Mesendoderm (in vitro differentiated cells): ENCODE data around the gene ZNF529.

Experiments used
- DNase-seq: peaks from one replicate; pipeline ENCODE4 v3.0.0; 2013
- H2AK5ac ChIP-seq: 2 replicates; pipeline ENCODE4 v1.6.1; 2013; ENCODE audit warnings: low read length, inconsistent platforms
- H2BK120ac ChIP-seq: 2 replicates; pipeline ENCODE4 v1.6.1; 2013; ENCODE audit warnings: low read depth, mild to moderate bottlenecking, low read length, moderate library complexity, mixed read lengths
- H2BK15ac ChIP-seq: replicated peaks from 2 replicates; pipeline ENCODE4 v1.6.1; 2013; ENCODE audit warnings: low read depth, mild to moderate bottlenecking, moderate library complexity
- H2BK5ac ChIP-seq: 2 replicates; pipeline ENCODE4 v1.6.1; 2013; ENCODE audit warnings: low read length, inconsistent platforms
- H3K18ac ChIP-seq: 2 replicates; pipeline ENCODE4 v1.6.1; 2013; ENCODE audit warnings: mild to moderate bottlenecking, low read length, mixed read lengths
- H3K23ac ChIP-seq: one replicate; pipeline ENCODE4 v1.6.1; 2013; ENCODE audit warnings: low read length
- H3K27ac ChIP-seq: 2 replicates; pipeline ENCODE4 v1.5.1; 2013; ENCODE audit warnings: low read depth, mild to moderate bottlenecking, inconsistent platforms, low read length, moderate library complexity
- H3K27me3 ChIP-seq: 2 replicates; pipeline ENCODE4 v1.6.1; 2013; ENCODE audit warnings: low read length, control low read depth, mild to moderate bottlenecking, inconsistent platforms; ENCODE audit not compliant: insufficient read depth, poor library complexity
- H3K36me3 ChIP-seq: 2 replicates; pipeline ENCODE4 v1.6.1; 2013; ENCODE audit warnings: low read length, inconsistent platforms; ENCODE audit not compliant: control insufficient read depth, insufficient read depth
- H3K4ac ChIP-seq: one replicate; pipeline ENCODE4 v1.6.1; 2013; ENCODE audit warnings: low read depth, mild to moderate bottlenecking, low read length, moderate library complexity
- H3K4me1 ChIP-seq: 2 replicates; pipeline ENCODE4 v1.6.1; 2013; ENCODE audit warnings: low read depth, low read length, inconsistent platforms; ENCODE audit not compliant: control insufficient read depth
- H3K4me2 ChIP-seq: 2 replicates; pipeline ENCODE4 v1.6.1; 2013; ENCODE audit warnings: low read length
- H3K4me3 ChIP-seq: 2 replicates; pipeline ENCODE4 v1.5.1; 2013; ENCODE audit warnings: mild to moderate bottlenecking, low read length
- H3K56ac ChIP-seq: one replicate; pipeline ENCODE4 v1.6.1; 2013; ENCODE audit warnings: low read length
- H3K79me1 ChIP-seq: 2 replicates; pipeline ENCODE4 v1.6.1; 2013; ENCODE audit warnings: low read length, inconsistent platforms
- H3K79me2 ChIP-seq: 2 replicates; pipeline ENCODE4 v1.6.1; 2013; ENCODE audit warnings: mild to moderate bottlenecking, low read length; ENCODE audit not compliant: control insufficient read depth, insufficient read depth
- H3K9ac ChIP-seq: 2 replicates; pipeline ENCODE4 v1.6.1; 2013; ENCODE audit warnings: low read length, inconsistent platforms
- H4K5ac ChIP-seq: one replicate; pipeline ENCODE4 v1.6.1; 2013; ENCODE audit warnings: low read length
- H4K8ac ChIP-seq: one replicate; pipeline ENCODE4 v1.6.1; 2013; ENCODE audit warnings: low read depth, mild to moderate bottlenecking, control low read depth, low read length, moderate library complexity
- WGBS: extraction: QIAGEN DNeasy Blood & Tissue Kit; methylation state at CpG from one replicate; pipeline ENCODE4 v1.1.7; 2013; ENCODE audit warnings: low lambda C conversion rate, missing lambda C conversion rate; ENCODE audit not compliant: insufficient coverage; ENCODE audit errors: extremely low coverage; 5-methylcytosine and 5-hydroxymethylcytosine counted together

The ZNF529 gene

GRCh38 chr19:36527341-36527740 is 45.8 kb downstream of the ZNF529 start:
- H2BK15ac ChIP-seq, result no peak overlapping the region
- no peak overlapping the region for H3K4ac ChIP-seq
- H3K79me1 ChIP-seq, result peaks cover 7% of the 10 kb centered on the region
- no peak overlapping the region for H2BK120ac ChIP-seq
- peaks cover 35% of the 10 kb centered on the region for H3K79me2 ChIP-seq
- no CpG with 5 or more reads among the region's 5 CpGs for WGBS
- peaks cover 4% of the 10 kb centered on the region for H3K4me1 ChIP-seq
- no peak overlapping the region for H3K18ac ChIP-seq
- no peaks in the 10 kb centered on the region for H3K27me3 ChIP-seq
- no peak overlapping the region for H2BK5ac ChIP-seq
- no peak overlapping the region for H4K5ac ChIP-seq
- peak overlapping the region; percentile 80 for H3K56ac ChIP-seq
- H2AK5ac ChIP-seq, result no peak overlapping the region
- H3K9ac ChIP-seq, result peak overlapping the region; percentile 100
- no peak overlapping the region for H4K8ac ChIP-seq
- peak overlapping the region; percentile 56 for H3K4me2 ChIP-seq
- no peak overlapping the region for H3K27ac ChIP-seq
- peak overlapping the region; percentile 98 for H3K4me3 ChIP-seq
- no peak overlapping the region for H3K23ac ChIP-seq
- DNase-seq, result peak; percentile 30
- H3K36me3 ChIP-seq, result peaks cover 6% of the 10 kb centered on the region

DNA sequence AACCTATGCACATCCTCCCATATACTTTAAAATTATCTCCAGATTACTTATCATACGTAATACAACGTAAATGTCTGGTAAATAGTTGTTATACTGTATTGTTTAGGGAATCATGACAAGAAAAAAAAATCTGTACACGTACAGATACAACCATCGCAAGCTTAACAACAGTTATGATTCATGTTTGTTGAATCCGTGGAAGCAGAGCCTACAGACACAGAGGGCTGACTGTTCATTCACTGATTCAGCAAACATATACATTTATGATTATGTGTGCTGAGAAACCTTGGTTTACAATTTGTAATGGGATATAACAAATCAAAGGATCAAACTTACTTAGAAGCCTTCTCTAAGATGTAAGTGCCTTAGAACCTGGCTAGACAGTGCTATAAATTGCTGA is 46.5 kb downstream of the ZNF529 start:
- no CpG with 5 or more reads among the region's 5 CpGs for WGBS
- H3K4me2 ChIP-seq, result peak overlapping the region; percentile 13

DNA sequence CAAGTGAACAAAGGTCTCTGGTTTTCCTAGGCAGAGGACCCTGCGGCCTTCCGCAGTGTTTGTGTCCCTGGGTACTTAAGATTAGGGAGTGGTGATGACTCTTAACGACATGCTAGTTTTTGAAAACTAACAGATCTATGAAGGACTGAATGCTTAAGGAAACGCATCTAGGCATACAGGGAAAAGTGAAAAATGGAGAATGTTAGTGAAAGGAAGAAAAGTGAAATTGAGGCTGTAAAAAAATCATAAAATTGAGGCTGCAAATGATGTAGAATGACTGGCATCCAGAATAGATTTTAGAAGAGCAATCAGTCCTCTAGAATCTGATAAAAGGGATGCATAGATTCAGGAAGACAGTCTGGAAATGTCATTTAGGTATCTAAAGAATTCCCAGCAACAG is 48.5 kb downstream of the ZNF529 start:
- H3K79me1 ChIP-seq, result peaks cover 7% of the 10 kb centered on the region
- peaks cover 4% of the 10 kb centered on the region for H3K4me1 ChIP-seq
- no CpG with 5 or more reads among the region's 4 CpGs for WGBS
- H3K4me2 ChIP-seq, result no peak overlapping the region
- peaks cover 40% of the 10 kb centered on the region for H3K79me2 ChIP-seq
- H3K36me3 ChIP-seq, result peaks cover 6% of the 10 kb centered on the region
- no peak overlapping the region for H3K56ac ChIP-seq
- H3K27ac ChIP-seq, result no peak overlapping the region
- DNase-seq, result no peak
- H3K4me3 ChIP-seq, result no peak overlapping the region
- H3K4ac ChIP-seq, result no peak overlapping the region
- H4K8ac ChIP-seq, result no peak overlapping the region
- no peak overlapping the region for H2BK5ac ChIP-seq
- no peak overlapping the region for H3K23ac ChIP-seq
- no peak overlapping the region for H2BK120ac ChIP-seq
- no peak overlapping the region for H3K18ac ChIP-seq
- no peak overlapping the region for H4K5ac ChIP-seq
- H2BK15ac ChIP-seq, result no peak overlapping the region
- H3K27me3 ChIP-seq, result no peaks in the 10 kb centered on the region
- H2AK5ac ChIP-seq, result no peak overlapping the region
- H3K9ac ChIP-seq, result no peak overlapping the region

More for the DNA sequence above, 46.5 kb downstream of the ZNF529 start:
- Histone ChIP-seq H3K79me1 (peaks cover 7% of the 10 kb centered on the region), H3K27ac (no peak overlapping the region), H3K27me3 (no peaks in the 10 kb centered on the region), H3K23ac (no peak overlapping the region), H4K5ac (no peak overlapping the region), H2BK5ac (no peak overlapping the region), H3K4me1 (peaks cover 4% of the 10 kb centered on the region), H3K36me3 (peaks cover 6% of the 10 kb centered on the region), H3K56ac (no peak overlapping the region), H4K8ac (no peak overlapping the region), H3K79me2 (peaks cover 38% of the 10 kb centered on the region), H3K4ac (no peak overlapping the region), H3K9ac (peak overlapping the region; percentile 18), H2AK5ac (no peak overlapping the region), H3K18ac (no peak overlapping the region), H2BK15ac (no peak overlapping the region), H3K4me3 (peak overlapping the region; percentile 5), H2BK120ac (no peak overlapping the region)
- no peak for DNase-seq

GRCh38 chr19:36514012-36514612 is 59.0 kb downstream of the ZNF529 start:
- H3K36me3 ChIP-seq, result peaks cover 14% of the 10 kb centered on the region

GRCh38 chr19:36508325-36508724 is 64.8 kb downstream of the ZNF529 start:
- no peaks in the 10 kb centered on the region for H3K36me3 ChIP-seq
- DNase-seq, result peak; percentile 37
- no peak overlapping the region for H2BK5ac ChIP-seq
- H3K27ac ChIP-seq, result no peak overlapping the region
- no peak overlapping the region for H2BK120ac ChIP-seq
- H3K27me3 ChIP-seq, result no peaks in the 10 kb centered on the region
- no peak overlapping the region for H3K18ac ChIP-seq
- no peak overlapping the region for H3K23ac ChIP-seq
- no peaks in the 10 kb centered on the region for H3K79me2 ChIP-seq
- H2AK5ac ChIP-seq, result no peak overlapping the region
- WGBS, result no CpG with 5 or more reads among the region's 3 CpGs
- no peak overlapping the region for H3K56ac ChIP-seq
- H4K5ac ChIP-seq, result no peak overlapping the region
- no peak overlapping the region for H3K4ac ChIP-seq
- no peaks in the 10 kb centered on the region for H3K79me1 ChIP-seq
- H3K4me1 ChIP-seq, result no peaks in the 10 kb centered on the region
- no peak overlapping the region for H3K9ac ChIP-seq
- no peak overlapping the region for H3K4me2 ChIP-seq
- no peak overlapping the region for H2BK15ac ChIP-seq
- no peak overlapping the region for H3K4me3 ChIP-seq
- H4K8ac ChIP-seq, result no peak overlapping the region

More at GRCh38 chr19:36514012-36514612, 59.0 kb downstream of the ZNF529 start:
- Histone ChIP-seq H3K56ac (no peak overlapping the region), H3K18ac (no peak overlapping the region), H4K8ac (no peak overlapping the region), H2BK120ac (no peak overlapping the region), H3K79me1 (peaks cover 2% of the 10 kb centered on the region), H3K9ac (no peak overlapping the region), H3K4me1 (no peaks in the 10 kb centered on the region), H3K27me3 (no peaks in the 10 kb centered on the region), H3K23ac (no peak overlapping the region), H2AK5ac (no peak overlapping the region), H3K4me2 (no peak overlapping the region), H3K4ac (no peak overlapping the region), H4K5ac (no peak overlapping the region), H2BK5ac (no peak overlapping the region), H2BK15ac (no peak overlapping the region), H3K4me3 (peak overlapping the region; percentile 46), H3K27ac (no peak overlapping the region), H3K79me2 (no peaks in the 10 kb centered on the region)
- DNase-seq, result peak; percentile 54
- WGBS, result no CpG with 5 or more reads among the region's 2 CpGs

DNA sequence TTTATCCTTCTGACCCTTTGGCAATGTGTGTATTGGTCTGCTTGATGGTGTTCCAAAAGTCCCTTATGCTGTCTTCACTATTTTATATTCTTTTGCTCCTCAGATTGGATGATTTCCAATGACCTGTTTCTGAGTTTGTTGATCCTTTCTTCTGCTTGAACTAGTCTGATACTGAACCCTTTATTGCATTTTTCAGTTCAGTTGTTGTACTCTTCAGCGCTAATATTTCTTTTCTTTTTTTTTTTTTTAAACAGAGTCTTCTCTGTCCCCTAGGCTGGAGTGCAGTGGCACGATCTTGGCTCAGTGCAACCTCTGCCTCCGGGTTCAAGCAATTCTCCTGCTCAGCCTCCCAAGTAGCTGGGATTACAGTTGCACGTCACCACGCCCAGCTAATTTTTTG is 71.1 kb downstream of the ZNF529 start:
- no CpG with 5 or more reads among the region's 5 CpGs for WGBS

More for the DNA sequence above, 71.1 kb downstream of the ZNF529 start:
- Histone ChIP-seq H3K4me1 (no peaks in the 10 kb centered on the region), H3K18ac (no peak overlapping the region), H3K4me2 (no peak overlapping the region), H2AK5ac (no peak overlapping the region), H3K36me3 (no peaks in the 10 kb centered on the region), H3K27me3 (no peaks in the 10 kb centered on the region), H2BK5ac (no peak overlapping the region), H3K4ac (no peak overlapping the region), H3K4me3 (no peak overlapping the region), H3K9ac (no peak overlapping the region), H4K5ac (no peak overlapping the region), H4K8ac (no peak overlapping the region), H2BK15ac (no peak overlapping the region), H3K79me2 (no peaks in the 10 kb centered on the region), H3K79me1 (no peaks in the 10 kb centered on the region), H3K27ac (no peak overlapping the region), H2BK120ac (no peak overlapping the region), H3K56ac (no peak overlapping the region), H3K23ac (no peak overlapping the region)
- DNase-seq, result no peak
